Gastroesophageal sphincter (tissue), 3 donors: ENCODE results near the gene PRPF6.

Source experiments
- POLR2A ChIP-seq, 2 donors: fragments of 450-650 bp; IDR thresholded peaks; one replicate each; pipeline ENCODE4 v1.6.1; 2017; ENCODE audit warnings: antibody characterized with exemption in 2 of 2, mild to moderate bottlenecking in 2 of 2, moderate library complexity in 1 of 2
- POLR2AphosphoS5 ChIP-seq: sonication (generic); formaldehyde crosslinking; IDR thresholded peaks from one replicate; pipeline ENCODE4 v1.6.1; 2017; ENCODE audit warnings: antibody characterized with exemption
- TF ChIP-seq, protein P1 (sequence below), 4 experiments: fragments of 200-600 bp in 2 of 4; fragments of 450-650 bp in 2 of 4; sonication (generic) in 1 of 4; IDR thresholded peaks; one replicate each; pipeline ENCODE4 v1.5.1; 2017 to 2019; ENCODE audit warnings: antibody characterized with exemption in 4 of 4, mild to moderate bottlenecking in 2 of 4, moderate library complexity in 2 of 4

DNA sequence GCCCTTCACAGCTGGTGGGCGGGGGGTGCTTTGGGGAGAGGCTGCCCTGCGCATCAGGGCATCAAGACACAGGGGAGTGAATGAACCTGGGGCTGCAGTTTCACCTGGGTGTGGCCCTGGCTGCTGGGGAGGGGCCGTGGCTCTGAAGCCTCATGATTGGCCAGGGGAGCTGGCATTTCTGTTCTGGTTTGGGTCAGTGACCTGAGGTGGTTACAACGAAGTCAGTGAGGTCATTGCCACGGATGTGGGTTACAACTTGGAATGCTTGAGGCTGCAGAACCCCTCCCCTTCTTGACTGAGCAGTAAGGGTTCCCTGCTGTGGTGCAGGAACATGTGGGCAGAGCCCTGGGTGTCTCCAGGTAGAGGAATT lies 85.0 kb downstream of the PRPF6 start:
- TF ChIP-seq, protein P1, sequence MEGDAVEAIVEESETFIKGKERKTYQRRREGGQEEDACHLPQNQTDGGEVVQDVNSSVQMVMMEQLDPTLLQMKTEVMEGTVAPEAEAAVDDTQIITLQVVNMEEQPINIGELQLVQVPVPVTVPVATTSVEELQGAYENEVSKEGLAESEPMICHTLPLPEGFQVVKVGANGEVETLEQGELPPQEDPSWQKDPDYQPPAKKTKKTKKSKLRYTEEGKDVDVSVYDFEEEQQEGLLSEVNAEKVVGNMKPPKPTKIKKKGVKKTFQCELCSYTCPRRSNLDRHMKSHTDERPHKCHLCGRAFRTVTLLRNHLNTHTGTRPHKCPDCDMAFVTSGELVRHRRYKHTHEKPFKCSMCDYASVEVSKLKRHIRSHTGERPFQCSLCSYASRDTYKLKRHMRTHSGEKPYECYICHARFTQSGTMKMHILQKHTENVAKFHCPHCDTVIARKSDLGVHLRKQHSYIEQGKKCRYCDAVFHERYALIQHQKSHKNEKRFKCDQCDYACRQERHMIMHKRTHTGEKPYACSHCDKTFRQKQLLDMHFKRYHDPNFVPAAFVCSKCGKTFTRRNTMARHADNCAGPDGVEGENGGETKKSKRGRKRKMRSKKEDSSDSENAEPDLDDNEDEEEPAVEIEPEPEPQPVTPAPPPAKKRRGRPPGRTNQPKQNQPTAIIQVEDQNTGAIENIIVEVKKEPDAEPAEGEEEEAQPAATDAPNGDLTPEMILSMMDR (IDR thresholded peaks at IDR 0.05) = no peak
- no peak for TF ChIP-seq POLR2AphosphoS5
- TF ChIP-seq POLR2A (IDR thresholded peaks at IDR 0.05) = no peak
